ENCODE measurements around the gene PXDN. TPM values are rescaled to one million over a fixed set of nuclear protein-coding genes. Genes with fewer than 3 reads are reported as not detected.
A peak's percentile ranks its signal among the peaks of the same experiment; 100 is the strongest.

PXDN gene
- total and polyA plus RNA-seq, 2 donors (not counting 1 experiment from before 2014, with no cell fraction given) = 0.21 to 1.4 TPM

GRCh38 chr2:1610096-1610485 lies 134.2 kb downstream of the PXDN start:
- Histone ChIP-seq H2AFZ (ENCODE audit: insufficient read depth, low read depth, low read length, poor library complexity, severe bottlenecking) (no peak overlapping the region), H3K9me3 (ENCODE audit: control extremely low read depth in 1 of 3, control insufficient read depth in 2 of 3, insufficient read depth in 1 of 3, low read length in 2 of 3) (peaks cover 0 to 19% (median 0%) of the 10 kb centered on the region in 3 donors), H3K4me1 (ENCODE audit: control insufficient read depth in 2 of 2, insufficient read depth in 2 of 2, low read length in 2 of 2) (peaks cover 56 to 76% of the 10 kb centered on the region in 2 donors), H3K27ac (ENCODE audit: low read length in 2 of 2) (no peak overlapping the region), H3K9ac (ENCODE audit: low read length) (no peak overlapping the region), H3K4me3 (ENCODE audit: control extremely low read depth in 1 of 5, extremely low read depth in 1 of 5, insufficient read depth in 1 of 5, low read depth in 2 of 5, low read length in 4 of 5) (no peak overlapping the region), H4K20me1 (ENCODE audit: control insufficient read depth, insufficient read depth, low read length, poor library complexity, severe bottlenecking) (no peaks in the 10 kb centered on the region), H3K27me3 (replicated peaks in 1 of 4; ENCODE audit: control extremely low read depth in 1 of 4, control insufficient read depth in 3 of 4, insufficient read depth in 4 of 4, low read length in 3 of 4) (peaks cover 0 to 7% (median 0%) of the 10 kb centered on the region in 4 experiments), H3K79me2 (ENCODE audit: control insufficient read depth, insufficient read depth, low read length) (no peaks in the 10 kb centered on the region), H3K4me2 (replicated peaks; ENCODE audit: low read depth, low read length, poor library complexity, severe bottlenecking) (peak overlapping the region; percentile 49), H3K36me3 (replicated peaks in 1 of 2; ENCODE audit: control extremely low read depth in 1 of 2, control insufficient read depth in 1 of 2, extremely low read depth in 1 of 2, insufficient read depth in 2 of 2, low read length in 1 of 2) (no peaks in the 10 kb centered on the region)
- POLR2A ChIA-PET = no interaction called here
- intact Hi-C loops (cut with micrococcal nuclease) = no loop called here
- no peak for TF ChIP-seq EZH2 (IDR thresholded peaks at IDR 0.05; ENCODE audit: borderline replicate concordance, insufficient read depth, low read depth, low read length, poor library complexity, severe bottlenecking)
- TF ChIP-seq, protein P1, sequence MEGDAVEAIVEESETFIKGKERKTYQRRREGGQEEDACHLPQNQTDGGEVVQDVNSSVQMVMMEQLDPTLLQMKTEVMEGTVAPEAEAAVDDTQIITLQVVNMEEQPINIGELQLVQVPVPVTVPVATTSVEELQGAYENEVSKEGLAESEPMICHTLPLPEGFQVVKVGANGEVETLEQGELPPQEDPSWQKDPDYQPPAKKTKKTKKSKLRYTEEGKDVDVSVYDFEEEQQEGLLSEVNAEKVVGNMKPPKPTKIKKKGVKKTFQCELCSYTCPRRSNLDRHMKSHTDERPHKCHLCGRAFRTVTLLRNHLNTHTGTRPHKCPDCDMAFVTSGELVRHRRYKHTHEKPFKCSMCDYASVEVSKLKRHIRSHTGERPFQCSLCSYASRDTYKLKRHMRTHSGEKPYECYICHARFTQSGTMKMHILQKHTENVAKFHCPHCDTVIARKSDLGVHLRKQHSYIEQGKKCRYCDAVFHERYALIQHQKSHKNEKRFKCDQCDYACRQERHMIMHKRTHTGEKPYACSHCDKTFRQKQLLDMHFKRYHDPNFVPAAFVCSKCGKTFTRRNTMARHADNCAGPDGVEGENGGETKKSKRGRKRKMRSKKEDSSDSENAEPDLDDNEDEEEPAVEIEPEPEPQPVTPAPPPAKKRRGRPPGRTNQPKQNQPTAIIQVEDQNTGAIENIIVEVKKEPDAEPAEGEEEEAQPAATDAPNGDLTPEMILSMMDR (IDR thresholded peaks at IDR 0.05) = no peak
- Mint-ChIP-seq H3K9me3 (ENCODE audit: insufficient read depth) (peaks cover under 1% of the 10 kb centered on the region), H3K4me3 (peak overlapping the region; percentile 3), H3K27me3 (peaks cover 4% of the 10 kb centered on the region), H3K4me1 (peaks cover 63% of the 10 kb centered on the region), H3K27ac (no peak overlapping the region)
- ATAC-seq (ENCODE audit: low read depth) (no peak), DNase-seq (no peak)
- CTCF ChIA-PET = no interaction called here
- WGBS (ENCODE audit: insufficient coverage) = 96% methylated on average over 16 of the region's 18 CpGs

- peaks cover 0 to 12% (median under 1%) of the 10 kb centered on the region in 4 experiments for H3K27me3 ChIP-seq (replicated peaks in 1 of 4; ENCODE audit: control extremely low read depth in 1 of 4, control insufficient read depth in 3 of 4, insufficient read depth in 4 of 4, low read length in 3 of 4)
- no peak overlapping the region for H3K9ac ChIP-seq (ENCODE audit: low read length)
- Mint-ChIP-seq H3K4me1 (peaks cover 58% of the 10 kb centered on the region), H3K4me3 (peak overlapping the region; percentile 3), H3K9me3 (ENCODE audit: insufficient read depth) (no peaks in the 10 kb centered on the region), H3K27ac (peak overlapping the region; percentile 22), H3K27me3 (peaks cover 4% of the 10 kb centered on the region)
- 4% methylated on average over 7 of the region's 12 CpGs for WGBS (ENCODE audit: insufficient coverage)
- no peak overlapping the region for H2AFZ ChIP-seq (ENCODE audit: insufficient read depth, low read depth, low read length, poor library complexity, severe bottlenecking)
- H3K4me2 ChIP-seq (replicated peaks; ENCODE audit: low read depth, low read length, poor library complexity, severe bottlenecking) = peak overlapping the region; percentile 49
- intact Hi-C loops (cut with micrococcal nuclease) = no loop called here
- H3K4me1 ChIP-seq (ENCODE audit: control insufficient read depth in 2 of 2, insufficient read depth in 2 of 2, low read length in 2 of 2) = peaks cover 56 to 76% of the 10 kb centered on the region in 2 donors
- no peaks in the 10 kb centered on the region for H4K20me1 ChIP-seq (ENCODE audit: control insufficient read depth, insufficient read depth, low read length, poor library complexity, severe bottlenecking)
- TF ChIP-seq, protein P1 (IDR thresholded peaks at IDR 0.05) = no peak
- TF ChIP-seq EZH2 (IDR thresholded peaks at IDR 0.05; ENCODE audit: borderline replicate concordance, insufficient read depth, low read depth, low read length, poor library complexity, severe bottlenecking) = no peak
- ChIA-PET POLR2A (no interaction called here), CTCF (no interaction called here)
- H3K9me3 ChIP-seq (ENCODE audit: control extremely low read depth in 1 of 3, control insufficient read depth in 2 of 3, insufficient read depth in 1 of 3, low read length in 2 of 3) = peaks cover 0 to 14% (median 0%) of the 10 kb centered on the region in 3 donors
- no peak overlapping the region for H3K27ac ChIP-seq (ENCODE audit: low read length in 2 of 2)
- peak; percentile 45 for DNase-seq
- no peaks in the 10 kb centered on the region for H3K79me2 ChIP-seq (ENCODE audit: control insufficient read depth, insufficient read depth, low read length)
- ATAC-seq (ENCODE audit: low read depth) = no peak
- no peak overlapping the region for H3K4me3 ChIP-seq (ENCODE audit: control extremely low read depth in 1 of 5, extremely low read depth in 1 of 5, insufficient read depth in 1 of 5, low read depth in 2 of 5, low read length in 4 of 5)
- no peaks in the 10 kb centered on the region for H3K36me3 ChIP-seq (replicated peaks in 1 of 2; ENCODE audit: control extremely low read depth in 1 of 2, control insufficient read depth in 1 of 2, extremely low read depth in 1 of 2, insufficient read depth in 2 of 2, low read length in 1 of 2)
Measured at GRCh38 chr2:1609485-1610095, 134.7 kb downstream of the PXDN start.
